Colonic mucosa (tissue), 4 donors: Measurements from ENCODE around the gene FBXO8. TPM values are rescaled to one million over a fixed set of nuclear protein-coding genes. Genes with fewer than 3 reads are reported as not detected.

Experiments
- DNase-seq: peaks from one replicate; pipeline ENCODE4 v3.0.0-alpha.2; 2020
- H3K27ac ChIP-seq: fragments of 200-600 bp; one replicate; pipeline ENCODE4 v1.8.0; 2021
- H3K27me3 ChIP-seq: fragments of 200-600 bp; one replicate; pipeline ENCODE4 v1.8.0; 2021
- H3K36me3 ChIP-seq: fragments of 200-600 bp; one replicate; pipeline ENCODE4 v1.8.0; 2021
- H3K4me1 ChIP-seq: fragments of 200-600 bp; one replicate; pipeline ENCODE4 v1.8.0; 2021; ENCODE audit warnings: mild to moderate bottlenecking
- H3K4me3 ChIP-seq: fragments of 200-600 bp; one replicate; pipeline ENCODE4 v1.8.0; 2021
- H3K9ac ChIP-seq, 2 donors: one replicate each; pipeline ENCODE4 v1.7.0; 2013; ENCODE audit warnings: control low read depth in 2 of 2, low read depth in 2 of 2, low read length in 2 of 2
- H3K9me3 ChIP-seq: fragments of 200-600 bp; one replicate; pipeline ENCODE4 v1.8.0; 2021
- intact Hi-C: fragments of 100-400 bp; cut with DNase I; formaldehyde crosslinking; loops from one replicate; pipeline ENCODE4 v1.14.1; 2022
- total RNA-seq, 2 donors: library from RNA; stranded (reverse); fragmentation: NEBNext Ultra II Directional in 1 of 2; extraction: Animal tissue kit (Norgen Biotek cat#: 25700) in 1 of 2; gene quantifications; one replicate each; pipeline ENCODE4 v1.2.1, GENCODE V29; 2021
- TF ChIP-seq, protein P1 (sequence below): fragments of 200-600 bp; IDR thresholded peaks from one replicate; pipeline ENCODE4 v1.8.0; 2022; ENCODE audit warnings: antibody characterized with exemption, mild to moderate bottlenecking
- donor health status: healthy.
- donor health status: DM: no; HTN: no; CAD: no.
- donor health status: DM: no; HTN: no; CAD: no.

The FBXO8 gene
- total RNA-seq, 2 donors from 2014 or later: 22.2 to 35.1 TPM

DNA sequence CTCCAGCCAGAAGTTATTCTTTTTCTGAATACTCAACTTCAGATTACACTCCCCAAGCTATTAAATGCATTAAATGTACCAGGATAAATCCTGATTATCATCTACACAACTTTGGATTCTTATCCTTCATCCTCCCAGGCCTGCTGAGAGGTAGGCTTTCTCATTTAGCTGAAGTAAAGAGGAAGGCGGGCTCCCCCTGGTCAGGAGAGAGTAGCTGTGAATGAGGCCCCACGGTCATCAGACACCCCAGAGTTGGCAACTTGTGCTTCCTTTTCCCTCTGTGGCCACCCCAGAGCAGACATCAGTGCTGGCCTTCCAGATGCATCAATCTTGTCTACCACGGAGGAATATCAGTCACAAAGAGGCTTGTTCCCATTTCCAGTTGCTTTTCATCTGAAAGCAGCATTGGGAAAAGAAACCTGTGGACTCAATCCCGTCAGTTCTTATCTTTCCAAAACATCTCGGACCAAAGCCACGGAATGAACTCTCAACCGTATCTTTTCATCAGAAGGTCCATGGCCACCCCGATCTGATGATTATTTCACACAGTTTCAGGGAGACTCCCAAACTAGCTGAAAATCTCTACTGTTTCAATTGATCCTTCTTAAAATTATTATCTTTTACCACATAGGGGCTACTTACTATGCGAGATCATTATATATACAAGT lies 79.2 kb downstream of the FBXO8 start:
- H3K4me3 ChIP-seq: no peak overlapping the region
- H3K4me1 ChIP-seq: no peaks in the 10 kb centered on the region
- H3K9ac ChIP-seq: no peak overlapping the region
- no peak for DNase-seq
- intact Hi-C loops: no loop called here
- H3K27ac ChIP-seq: no peak overlapping the region
- H3K9me3 ChIP-seq: no peaks in the 10 kb centered on the region
- H3K27me3 ChIP-seq: no peaks in the 10 kb centered on the region
- TF ChIP-seq, protein P1, sequence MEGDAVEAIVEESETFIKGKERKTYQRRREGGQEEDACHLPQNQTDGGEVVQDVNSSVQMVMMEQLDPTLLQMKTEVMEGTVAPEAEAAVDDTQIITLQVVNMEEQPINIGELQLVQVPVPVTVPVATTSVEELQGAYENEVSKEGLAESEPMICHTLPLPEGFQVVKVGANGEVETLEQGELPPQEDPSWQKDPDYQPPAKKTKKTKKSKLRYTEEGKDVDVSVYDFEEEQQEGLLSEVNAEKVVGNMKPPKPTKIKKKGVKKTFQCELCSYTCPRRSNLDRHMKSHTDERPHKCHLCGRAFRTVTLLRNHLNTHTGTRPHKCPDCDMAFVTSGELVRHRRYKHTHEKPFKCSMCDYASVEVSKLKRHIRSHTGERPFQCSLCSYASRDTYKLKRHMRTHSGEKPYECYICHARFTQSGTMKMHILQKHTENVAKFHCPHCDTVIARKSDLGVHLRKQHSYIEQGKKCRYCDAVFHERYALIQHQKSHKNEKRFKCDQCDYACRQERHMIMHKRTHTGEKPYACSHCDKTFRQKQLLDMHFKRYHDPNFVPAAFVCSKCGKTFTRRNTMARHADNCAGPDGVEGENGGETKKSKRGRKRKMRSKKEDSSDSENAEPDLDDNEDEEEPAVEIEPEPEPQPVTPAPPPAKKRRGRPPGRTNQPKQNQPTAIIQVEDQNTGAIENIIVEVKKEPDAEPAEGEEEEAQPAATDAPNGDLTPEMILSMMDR: no peak
- H3K36me3 ChIP-seq: no peaks in the 10 kb centered on the region

DNA sequence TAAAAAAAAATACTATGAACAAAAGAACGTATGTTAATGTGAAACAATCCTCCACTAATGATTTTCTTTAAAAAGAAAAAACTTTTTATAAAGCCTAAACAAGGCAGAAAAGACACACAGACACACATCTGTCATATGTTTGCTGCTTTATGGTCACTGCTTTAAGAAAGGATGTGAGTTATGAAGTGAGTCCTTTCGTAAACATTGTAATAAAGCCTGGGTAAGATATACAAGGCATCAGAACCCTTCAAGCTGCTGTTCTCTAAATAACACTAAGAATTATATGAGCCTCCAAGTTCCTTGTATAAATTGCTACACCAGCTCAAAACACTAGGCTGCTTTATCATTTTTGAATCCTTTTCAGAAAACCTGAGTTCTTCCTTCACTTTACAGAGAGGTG lies 81.6 kb downstream of the FBXO8 start:
- no peak overlapping the region for H3K27ac ChIP-seq
- DNase-seq: no peak
- H3K9me3 ChIP-seq: no peaks in the 10 kb centered on the region
- H3K4me1 ChIP-seq: no peaks in the 10 kb centered on the region
- H3K27me3 ChIP-seq: no peaks in the 10 kb centered on the region
- intact Hi-C loops: no loop called here
- no peaks in the 10 kb centered on the region for H3K36me3 ChIP-seq
- TF ChIP-seq, protein P1: no peak
- H3K9ac ChIP-seq: no peak overlapping the region
- no peak overlapping the region for H3K4me3 ChIP-seq

DNA sequence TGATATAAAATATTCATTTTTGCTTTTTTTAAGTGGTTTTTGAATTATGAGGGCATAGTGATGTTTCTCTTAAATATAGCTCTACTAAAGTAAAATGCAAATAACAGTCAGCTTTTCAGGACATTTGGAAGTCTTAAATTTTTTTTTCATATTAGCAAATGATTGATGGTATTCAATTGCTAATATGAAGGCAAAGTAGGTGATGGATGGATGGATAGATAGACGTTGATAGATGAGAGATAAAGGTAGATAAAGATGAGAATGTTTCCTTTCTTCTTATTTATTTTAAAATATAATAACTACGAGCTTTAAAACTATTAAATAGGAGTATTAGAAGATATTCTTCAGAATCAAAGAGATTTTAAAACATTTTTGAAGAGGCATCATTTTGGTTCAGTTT lies 83.7 kb downstream of the FBXO8 start:
- no peaks in the 10 kb centered on the region for H3K27me3 ChIP-seq
- no peak for DNase-seq

GRCh38 chr4:174198828-174199227 lies 84.6 kb downstream of the FBXO8 start:
- intact Hi-C loops: no loop called here
- H3K4me1 ChIP-seq: no peaks in the 10 kb centered on the region

More for the DNA sequence above, 83.7 kb downstream of the FBXO8 start:
- Histone ChIP-seq H3K9me3 (no peaks in the 10 kb centered on the region), H3K36me3 (no peaks in the 10 kb centered on the region), H3K9ac (no peak overlapping the region), H3K27ac (no peak overlapping the region), H3K4me3 (no peak overlapping the region), H3K4me1 (no peaks in the 10 kb centered on the region)
- intact Hi-C loops: no loop called here
- TF ChIP-seq, protein P1: no peak

DNA sequence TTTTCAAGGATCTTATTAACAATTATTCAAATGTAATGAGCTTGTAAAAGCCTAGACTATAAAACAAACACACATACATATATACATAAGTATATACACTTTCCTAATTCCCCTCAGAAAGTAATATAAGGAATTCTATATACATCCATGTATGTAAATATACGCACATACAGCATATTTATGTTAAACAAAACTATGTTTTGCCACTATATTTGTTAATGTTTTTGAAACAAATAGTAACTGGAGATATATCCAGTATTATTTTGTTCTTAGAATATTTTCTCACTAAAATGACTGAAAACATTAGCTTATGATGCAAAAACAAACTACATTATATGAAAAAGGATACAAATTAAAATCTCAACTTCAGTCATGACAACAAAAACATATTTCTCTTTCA lies 85.1 kb downstream of the FBXO8 start:
- no peaks in the 10 kb centered on the region for H3K4me1 ChIP-seq
- no peak overlapping the region for H3K27ac ChIP-seq
- intact Hi-C loops: no loop called here
- H3K36me3 ChIP-seq: no peaks in the 10 kb centered on the region
- no peaks in the 10 kb centered on the region for H3K9me3 ChIP-seq
- no peaks in the 10 kb centered on the region for H3K27me3 ChIP-seq
- DNase-seq: no peak
- H3K9ac ChIP-seq: no peak overlapping the region
- TF ChIP-seq, protein P1: no peak
- no peak overlapping the region for H3K4me3 ChIP-seq

More at GRCh38 chr4:174198828-174199227, 84.6 kb downstream of the FBXO8 start:
- TF ChIP-seq, protein P1: no peak
- Histone ChIP-seq H3K9ac (no peak overlapping the region), H3K27me3 (no peaks in the 10 kb centered on the region), H3K27ac (no peak overlapping the region), H3K9me3 (no peaks in the 10 kb centered on the region), H3K36me3 (no peaks in the 10 kb centered on the region), H3K4me3 (no peak overlapping the region)
- no peak for DNase-seq
